ENCODE results near the gene AVPR2.

AVPR2 gene

GRCh38 chrX:153867671-153868070, 36.8 kb upstream of the AVPR2 start:
- no peak for TF ChIP-seq CTCF (IDR thresholded peaks at IDR 0.05)

- no peak for TF ChIP-seq CTCF (IDR thresholded peaks at IDR 0.05)
Observed at GRCh38 chrX:153868576-153869472, 35.6 kb upstream of the AVPR2 start.

GRCh38 chrX:153869473-153870287, 34.8 kb upstream of the AVPR2 start:
- no peak for TF ChIP-seq CTCF (IDR thresholded peaks at IDR 0.05)

- no peak for TF ChIP-seq CTCF (IDR thresholded peaks at IDR 0.05)
Observed at GRCh38 chrX:153870288-153870690, 34.2 kb upstream of the AVPR2 start.

GRCh38 chrX:153870791-153871360, 33.6 kb upstream of the AVPR2 start:
- no peak for TF ChIP-seq CTCF (IDR thresholded peaks at IDR 0.05)

- no peak for TF ChIP-seq CTCF (IDR thresholded peaks at IDR 0.05)
Observed at GRCh38 chrX:153871451-153871850, 33.0 kb upstream of the AVPR2 start.

Data from LNCAP (cell line).